CD4-positive, CD25-positive, alpha-beta regulatory T cell (primary cell): ENCODE results near the gene TBX2. TPM values are rescaled to one million over a fixed set of nuclear protein-coding genes. Genes with fewer than 3 reads are reported as not detected.

Source experiments
- ATAC-seq, 2 donors: fragments of 150-1000 bp; cut with Tn5 transposase; one replicate each; pipeline ENCODE4 v1.10.0; 2021; ENCODE audit warnings: low read depth in 2 of 2, moderate number of reproducible peaks in 2 of 2, moderate library complexity in 1 of 2
- DNase-seq, 3 donors: peaks; one replicate each; pipeline versions ENCODE4 v3.0.0 to v3.0.0-alpha.2; 2012 to 2022; ENCODE audit warnings: mixed read lengths in 1 of 3
- H3K27ac ChIP-seq: one replicate; pipeline ENCODE4 v1.7.0; 2013; ENCODE audit warnings: mild to moderate bottlenecking, low read length; ENCODE audit not compliant: insufficient read depth, poor library complexity, severe bottlenecking
- H3K27me3 ChIP-seq: one replicate; pipeline ENCODE4 v1.7.0; 2013; ENCODE audit warnings: low read length; ENCODE audit not compliant: control insufficient read depth, insufficient read depth
- H3K36me3 ChIP-seq: one replicate; pipeline ENCODE4 v1.7.0; 2013; ENCODE audit warnings: mild to moderate bottlenecking, low read length, moderate library complexity; ENCODE audit not compliant: control insufficient read depth, insufficient read depth
- H3K4me1 ChIP-seq: 2 replicates; pipeline ENCODE4 v1.7.0; 2013; ENCODE audit warnings: mild to moderate bottlenecking, low read length; ENCODE audit not compliant: insufficient read depth, control insufficient read depth, poor library complexity, severe bottlenecking
- H3K4me3 ChIP-seq: one replicate; pipeline ENCODE4 v1.7.0; 2013; ENCODE audit warnings: low read depth, mild to moderate bottlenecking, low read length, moderate library complexity
- H3K9me3 ChIP-seq, 2 experiments: 1 replicate in 1 of 2; 2 replicates in 1 of 2; pipeline ENCODE4 v1.7.0; 2013; ENCODE audit warnings: low read length in 2 of 2, mild to moderate bottlenecking in 1 of 2, moderate library complexity in 1 of 2; ENCODE audit not compliant: control insufficient read depth in 2 of 2
- H3K27ac Mint-ChIP-seq, 3 donors: one replicate each; pipeline ENCODE4 v1.8.0; 2020 to 2022; ENCODE audit warnings: mild to moderate bottlenecking in 3 of 3, mixed read lengths in 3 of 3, moderate library complexity in 2 of 3
- H3K27me3 Mint-ChIP-seq: one replicate; pipeline ENCODE4 v1.8.0; 2022; ENCODE audit warnings: mild to moderate bottlenecking, mixed read lengths
- H3K36me3 Mint-ChIP-seq: one replicate; pipeline ENCODE4 v1.8.0; 2020; ENCODE audit warnings: mixed read lengths
- H3K4me1 Mint-ChIP-seq, 4 donors: one replicate each; pipeline ENCODE4 v1.8.0; 2020 to 2022; ENCODE audit warnings: mixed read lengths in 4 of 4, mild to moderate bottlenecking in 1 of 4
- H3K4me3 Mint-ChIP-seq, 4 donors: one replicate each; pipeline ENCODE4 v1.8.0; 2020 to 2022; ENCODE audit warnings: mild to moderate bottlenecking in 4 of 4, mixed read lengths in 4 of 4, moderate library complexity in 3 of 4
- H3K9me3 Mint-ChIP-seq, 7 donors: one replicate each; pipeline ENCODE4 v1.8.0; 2020 to 2022; ENCODE audit warnings: mixed read lengths in 7 of 7, mild to moderate bottlenecking in 3 of 7, moderate library complexity in 2 of 7
- polyA plus RNA-seq, 4 donors: library from polyadenylated mRNA; unstranded; fragments of 300-500 nt; fragmentation: Illumina TruSeq; gene quantifications; one replicate each; pipeline ENCODE4 v1.2.3, GENCODE V29; 2021
- total RNA-seq: library from RNA; stranded (reverse); gene quantifications from one replicate; pipeline ENCODE4 v1.2.3, GENCODE V29; 2022

Gene TBX2
- total and polyA plus RNA-seq, 5 donors from 2014 or later = not detected

GRCh38 chr17:61400066-61400716 lies 548 bp downstream of the TBX2 start:
- H3K27ac Mint-ChIP-seq = no peak overlapping the region
- ATAC-seq = no peak
- Histone ChIP-seq H3K9me3 (no peaks in the 10 kb centered on the region), H3K4me3 (no peak overlapping the region), H3K36me3 (no peaks in the 10 kb centered on the region), H3K4me1 (peaks cover 73% of the 10 kb centered on the region), H3K27ac (no peak overlapping the region), H3K27me3 (peaks cover 14% of the 10 kb centered on the region)
- H3K4me1 Mint-ChIP-seq = peaks cover 5 to 50% (median 23%) of the 10 kb centered on the region in 4 donors
- H3K9me3 Mint-ChIP-seq = peaks cover 0 to 6% (median 0%) of the 10 kb centered on the region in 7 donors
- peaks cover 56% of the 10 kb centered on the region for H3K27me3 Mint-ChIP-seq
- H3K36me3 Mint-ChIP-seq = no peaks in the 10 kb centered on the region
- peak overlapping the region in 3 of 4 donors; percentile 64 to 75 (median 71) for H3K4me3 Mint-ChIP-seq
- no peak for DNase-seq

GRCh38 chr17:61400717-61401388 lies 1.2 kb downstream of the TBX2 start:
- H3K4me1 Mint-ChIP-seq = peaks cover 5 to 48% (median 23%) of the 10 kb centered on the region in 4 donors
- no peak overlapping the region for H3K27ac Mint-ChIP-seq
- no peak for ATAC-seq
- no peaks in the 10 kb centered on the region for H3K36me3 ChIP-seq
- peaks cover 0 to 6% (median 0%) of the 10 kb centered on the region in 7 donors for H3K9me3 Mint-ChIP-seq
- DNase-seq = no peak
- H3K27ac ChIP-seq = no peak overlapping the region
- no peaks in the 10 kb centered on the region for H3K36me3 Mint-ChIP-seq
- H3K27me3 ChIP-seq = peaks cover 14% of the 10 kb centered on the region
- H3K9me3 ChIP-seq = no peaks in the 10 kb centered on the region
- peaks cover 50% of the 10 kb centered on the region for H3K27me3 Mint-ChIP-seq
- no peak overlapping the region for H3K4me3 ChIP-seq
- peak overlapping the region; percentile 64 to 83 (median 73) for H3K4me3 Mint-ChIP-seq
- peaks cover 79% of the 10 kb centered on the region for H3K4me1 ChIP-seq

GRCh38 chr17:61401389-61402072 lies 1.9 kb downstream of the TBX2 start:
- DNase-seq = no peak
- no peak overlapping the region for H3K4me3 ChIP-seq
- no peaks in the 10 kb centered on the region for H3K36me3 ChIP-seq
- ATAC-seq = no peak
- Mint-ChIP-seq H3K9me3 (peaks cover 0 to 6% (median 0%) of the 10 kb centered on the region in 7 donors), H3K4me1 (peaks cover 5 to 52% (median 24%) of the 10 kb centered on the region in 4 donors), H3K36me3 (no peaks in the 10 kb centered on the region), H3K4me3 (peak overlapping the region in 3 of 4 donors; percentile 31 to 83 (median 37)), H3K27ac (no peak overlapping the region), H3K27me3 (peaks cover 55% of the 10 kb centered on the region)
- H3K27me3 ChIP-seq = peaks cover 14% of the 10 kb centered on the region
- peaks cover 76% of the 10 kb centered on the region for H3K4me1 ChIP-seq
- H3K9me3 ChIP-seq = no peaks in the 10 kb centered on the region
- H3K27ac ChIP-seq = no peak overlapping the region

GRCh38 chr17:61402073-61402541 lies 2.5 kb downstream of the TBX2 start:
- Mint-ChIP-seq H3K4me3 (peak overlapping the region; percentile 44 to 83 (median 73)), H3K36me3 (no peaks in the 10 kb centered on the region), H3K9me3 (peaks cover 0 to 6% (median 0%) of the 10 kb centered on the region in 7 donors), H3K27ac (no peak overlapping the region), H3K4me1 (peaks cover 5 to 53% (median 24%) of the 10 kb centered on the region in 4 donors), H3K27me3 (peaks cover 61% of the 10 kb centered on the region)
- no peak for ATAC-seq
- peaks cover 70% of the 10 kb centered on the region for H3K4me1 ChIP-seq
- H3K4me3 ChIP-seq = no peak overlapping the region
- H3K9me3 ChIP-seq = no peaks in the 10 kb centered on the region
- H3K27ac ChIP-seq = no peak overlapping the region
- peaks cover 17% of the 10 kb centered on the region for H3K27me3 ChIP-seq
- DNase-seq = no peak
- no peaks in the 10 kb centered on the region for H3K36me3 ChIP-seq

- no peak overlapping the region for H3K27ac ChIP-seq
- no peak for ATAC-seq
- peaks cover 24% of the 10 kb centered on the region for H3K27me3 ChIP-seq
- no peaks in the 10 kb centered on the region for H3K9me3 ChIP-seq
- no peak for DNase-seq
- Mint-ChIP-seq H3K27me3 (peaks cover 64% of the 10 kb centered on the region), H3K4me3 (peak overlapping the region; percentile 44 to 83 (median 72)), H3K9me3 (peaks cover 0 to 6% (median 0%) of the 10 kb centered on the region in 7 donors), H3K27ac (no peak overlapping the region), H3K36me3 (no peaks in the 10 kb centered on the region), H3K4me1 (peaks cover 5 to 54% (median 20%) of the 10 kb centered on the region in 4 donors)
- no peaks in the 10 kb centered on the region for H3K36me3 ChIP-seq
- H3K4me3 ChIP-seq = no peak overlapping the region
- H3K4me1 ChIP-seq = peaks cover 60% of the 10 kb centered on the region
Measured at GRCh38 chr17:61402978-61403800, 3.5 kb downstream of the TBX2 start.

GRCh38 chr17:61403801-61404662 lies 4.4 kb downstream of the TBX2 start:
- no peaks in the 10 kb centered on the region for H3K36me3 ChIP-seq
- Mint-ChIP-seq H3K9me3 (peaks cover 0 to 6% (median 0%) of the 10 kb centered on the region in 7 donors), H3K4me1 (peaks cover 5 to 55% (median 22%) of the 10 kb centered on the region in 4 donors), H3K4me3 (peak overlapping the region; percentile 58 to 83 (median 72)), H3K27ac (no peak overlapping the region), H3K27me3 (peaks cover 67% of the 10 kb centered on the region), H3K36me3 (no peaks in the 10 kb centered on the region)
- DNase-seq (no peak), ATAC-seq (no peak)
- no peak overlapping the region for H3K4me3 ChIP-seq
- peaks cover 62% of the 10 kb centered on the region for H3K4me1 ChIP-seq
- no peak overlapping the region for H3K27ac ChIP-seq
- H3K9me3 ChIP-seq = no peaks in the 10 kb centered on the region
- H3K27me3 ChIP-seq = peaks cover 29% of the 10 kb centered on the region
